ENCODE data around the gene SH3PXD2B. TPM values are rescaled to one million over a fixed set of nuclear protein-coding genes. Genes with fewer than 3 reads are reported as not detected.
"Not testable (repeated sequence)": the region's sequence is repeated elsewhere in the genome, so short reads cannot be mapped to it uniquely, and the experiment has no call there.

The SH3PXD2B gene
- total RNA-seq, 1 experiment from 2014 or later: 14.9 TPM

- no peak for DNase-seq (ENCODE audit: extremely low read depth, low read depth)
Measured at GRCh38 chr5:172486451-172486850, 32.1 kb upstream of the SH3PXD2B start.

GRCh38 chr5:172485511-172486202, 31.3 kb upstream of the SH3PXD2B start:
- DNase-seq (ENCODE audit: extremely low read depth, low read depth): no peak

- DNase-seq (ENCODE audit: extremely low read depth, low read depth): no peak
Measured at GRCh38 chr5:172484664-172485063, 30.3 kb upstream of the SH3PXD2B start.

DNA sequence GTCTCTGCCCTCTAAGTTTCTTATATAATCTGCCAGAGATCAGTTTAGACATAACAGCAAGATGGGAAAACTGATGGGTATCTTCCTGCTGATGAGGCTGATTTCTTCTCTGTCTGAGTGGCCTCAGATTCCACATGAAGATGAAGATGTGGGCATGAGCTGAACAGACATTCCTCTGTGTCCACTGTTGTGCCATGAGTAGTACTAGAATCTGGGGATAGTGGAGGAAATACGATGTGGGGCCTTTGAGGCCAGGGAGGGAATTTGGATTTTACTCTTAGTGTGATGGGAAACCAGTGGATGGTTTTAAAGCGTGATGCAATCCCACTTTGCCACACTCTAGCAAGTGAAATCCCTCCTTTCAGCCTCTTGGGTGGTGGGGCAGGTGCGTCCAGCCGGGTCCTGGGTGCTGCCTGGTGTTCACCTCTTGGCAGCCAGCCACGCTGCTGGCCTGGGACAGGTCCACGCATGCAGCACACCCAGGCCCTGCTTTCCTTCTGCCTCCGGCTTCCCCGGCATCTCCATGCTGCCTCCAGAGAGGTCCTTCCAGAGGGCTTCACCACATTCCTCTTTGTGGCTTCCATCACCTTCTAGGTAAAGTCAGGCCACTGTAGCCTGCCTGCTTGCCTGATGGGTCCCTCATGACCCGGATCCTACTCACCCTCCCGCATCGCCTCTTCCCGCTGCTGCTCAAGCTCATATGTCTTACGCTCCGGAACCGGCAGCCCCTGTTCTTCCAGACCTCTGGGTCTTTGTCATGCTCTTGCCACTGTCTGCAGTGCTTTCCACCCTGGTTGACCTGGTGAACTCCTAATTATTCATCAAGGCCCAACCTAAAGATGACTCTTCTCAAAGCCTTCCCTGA, 28.1 kb upstream of the SH3PXD2B start:
- DNase-seq (ENCODE audit: extremely low read depth, low read depth): no peak

DNA sequence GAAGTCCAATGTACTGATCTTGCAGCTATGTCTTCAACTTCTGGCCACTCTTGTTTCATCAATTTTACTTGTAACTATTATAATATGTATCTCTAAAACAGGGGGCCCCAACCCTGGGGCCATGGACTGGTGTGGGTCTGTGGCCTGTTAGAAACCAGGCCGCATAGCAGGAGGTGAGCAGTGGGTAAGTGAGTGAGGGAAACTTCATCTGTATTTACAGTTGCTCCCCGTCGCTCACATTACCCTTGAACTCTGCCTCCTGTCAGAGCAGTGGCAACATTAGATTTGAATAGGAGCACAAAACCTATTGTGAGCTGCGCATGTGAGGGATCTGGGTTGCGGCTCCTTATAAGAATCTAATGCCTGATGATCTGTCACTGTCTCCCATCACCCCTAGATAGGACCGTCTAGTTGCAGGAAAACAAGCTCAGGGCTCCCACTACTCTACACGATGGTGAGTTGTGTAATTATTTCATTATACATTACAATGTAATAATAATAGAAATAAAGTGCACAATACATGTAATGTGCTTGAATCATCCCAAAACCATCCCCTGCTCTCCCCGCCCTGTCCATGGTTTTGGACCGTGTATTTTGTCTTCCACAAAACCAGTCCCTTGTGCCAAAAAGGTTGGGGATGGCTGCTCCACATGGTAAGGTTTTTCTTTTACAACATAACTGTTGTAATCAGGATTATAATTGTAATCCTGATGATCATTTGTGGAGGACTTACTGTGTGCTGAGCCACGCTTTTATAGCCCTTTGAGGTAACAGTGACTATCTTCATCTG, 26.9 kb upstream of the SH3PXD2B start:
- no peak for DNase-seq (ENCODE audit: extremely low read depth, low read depth)

DNA sequence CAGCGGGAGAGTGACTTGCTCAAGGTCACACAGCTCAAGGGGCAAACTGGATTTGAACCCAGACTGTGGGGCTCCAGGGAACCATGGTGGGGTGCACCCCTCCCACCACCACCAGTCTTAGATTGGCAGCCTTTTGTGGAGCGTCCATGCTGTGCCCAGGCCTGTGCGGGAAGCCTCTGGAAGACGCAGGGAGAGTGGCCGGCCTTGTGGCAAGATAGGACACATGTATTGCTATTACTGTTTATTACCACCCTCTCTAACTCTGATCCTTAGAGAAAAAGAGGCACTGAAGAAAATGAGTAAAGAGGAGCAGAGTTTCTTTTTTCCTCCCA, 25.4 kb upstream of the SH3PXD2B start:
- no peak for DNase-seq (ENCODE audit: extremely low read depth, low read depth)

GRCh38 chr5:172479034-172479783, 24.9 kb upstream of the SH3PXD2B start:
- DNase-seq (ENCODE audit: extremely low read depth, low read depth): peak; percentile 94

GRCh38 chr5:172478695-172479033, 24.3 kb upstream of the SH3PXD2B start:
- DNase-seq (ENCODE audit: extremely low read depth, low read depth): not testable (repeated sequence)

GRCh38 chr5:172478256-172478655, 23.9 kb upstream of the SH3PXD2B start:
- no peak for DNase-seq (ENCODE audit: extremely low read depth, low read depth)

DNA sequence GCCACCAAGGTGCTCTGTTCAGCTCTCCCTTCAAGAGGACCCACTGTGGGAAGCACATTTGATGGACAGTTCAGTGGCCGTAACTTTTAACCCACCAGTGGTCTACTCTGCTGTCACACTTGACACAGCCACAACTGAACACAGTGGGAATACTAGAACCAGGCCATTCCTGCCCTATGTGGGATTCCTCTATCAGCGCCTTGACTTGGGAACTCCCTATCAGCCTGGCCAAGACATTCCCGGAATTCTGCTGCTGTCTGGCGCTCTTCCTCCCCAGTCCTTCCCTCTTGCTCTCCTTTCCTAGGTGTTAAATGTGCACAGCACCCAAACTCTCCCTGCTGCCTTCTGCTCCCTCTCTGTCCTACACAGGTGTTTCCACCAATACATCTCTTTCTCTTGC, 23.1 kb upstream of the SH3PXD2B start:
- DNase-seq (ENCODE audit: extremely low read depth, low read depth): no peak

DNA sequence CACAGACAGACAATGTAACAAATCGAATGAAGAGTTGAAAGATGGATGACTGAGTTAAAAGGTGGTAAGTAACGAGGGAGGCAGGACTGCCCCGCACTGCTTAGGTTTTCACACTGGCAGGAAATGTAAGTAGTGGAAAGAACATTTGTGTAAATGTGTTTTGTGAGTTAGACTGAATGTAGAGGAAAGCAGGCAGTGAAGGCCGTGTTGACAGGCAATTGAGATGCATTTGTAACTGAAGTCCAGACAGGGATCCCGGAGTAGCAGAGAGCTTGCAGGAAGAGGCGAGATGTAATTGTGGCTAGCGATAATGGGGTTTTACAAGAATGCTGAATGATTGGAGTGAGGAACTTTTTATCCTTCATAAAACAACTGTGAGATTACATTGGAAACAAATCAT, 20.0 kb upstream of the SH3PXD2B start:
- DNase-seq (ENCODE audit: extremely low read depth, low read depth): no peak

- no peak for DNase-seq (ENCODE audit: extremely low read depth, low read depth)
Measured at GRCh38 chr5:172473427-172473826, 19.1 kb upstream of the SH3PXD2B start.

- no peak for DNase-seq (ENCODE audit: extremely low read depth, low read depth)
Measured at GRCh38 chr5:172469697-172470096, 15.4 kb upstream of the SH3PXD2B start.

DNA sequence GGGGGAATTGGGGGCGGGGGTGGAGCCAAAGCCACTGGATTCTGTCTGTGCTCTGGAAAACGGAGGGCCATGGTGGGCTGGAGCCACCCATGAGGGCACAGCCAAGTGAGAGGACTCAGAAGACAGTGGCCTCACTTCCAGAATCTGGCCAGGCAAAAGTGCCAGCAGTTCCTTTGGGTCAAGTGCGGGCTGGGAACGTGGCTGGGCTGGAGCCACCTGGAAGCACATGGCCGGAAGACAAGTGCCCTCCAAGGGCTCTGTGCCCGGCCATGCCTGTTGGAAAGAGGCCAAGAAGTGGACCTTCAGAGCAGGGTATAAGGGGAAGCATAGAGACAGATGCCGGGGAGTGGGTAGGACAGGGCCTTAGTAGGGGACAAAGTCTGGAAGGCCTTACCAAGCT, 11.7 kb upstream of the SH3PXD2B start:
- no peak for DNase-seq (ENCODE audit: extremely low read depth, low read depth)

DNA sequence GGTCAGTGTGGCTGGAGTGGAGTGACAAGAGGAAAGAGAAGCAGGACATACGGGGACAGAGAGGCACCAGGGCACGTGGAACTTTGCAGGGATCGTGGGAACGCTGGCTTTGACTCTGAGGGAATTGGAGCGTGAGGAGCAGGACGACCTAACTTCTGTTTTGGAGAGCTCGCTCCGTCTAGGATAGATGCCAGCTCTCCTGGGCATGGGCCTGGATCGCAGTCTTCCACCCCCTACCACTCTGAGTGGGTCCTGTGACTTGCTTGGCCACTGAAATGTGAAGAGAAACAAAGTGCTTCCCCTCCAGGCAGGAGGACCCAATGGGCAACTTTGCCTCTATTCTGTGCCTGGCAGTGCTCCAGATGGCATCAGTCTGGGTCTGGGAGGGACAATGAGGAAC, 8.7 kb upstream of the SH3PXD2B start:
- DNase-seq (ENCODE audit: extremely low read depth, low read depth): no peak

GRCh38 chr5:172459783-172460165, 5.4 kb upstream of the SH3PXD2B start:
- no peak for DNase-seq (ENCODE audit: extremely low read depth, low read depth)

DNA sequence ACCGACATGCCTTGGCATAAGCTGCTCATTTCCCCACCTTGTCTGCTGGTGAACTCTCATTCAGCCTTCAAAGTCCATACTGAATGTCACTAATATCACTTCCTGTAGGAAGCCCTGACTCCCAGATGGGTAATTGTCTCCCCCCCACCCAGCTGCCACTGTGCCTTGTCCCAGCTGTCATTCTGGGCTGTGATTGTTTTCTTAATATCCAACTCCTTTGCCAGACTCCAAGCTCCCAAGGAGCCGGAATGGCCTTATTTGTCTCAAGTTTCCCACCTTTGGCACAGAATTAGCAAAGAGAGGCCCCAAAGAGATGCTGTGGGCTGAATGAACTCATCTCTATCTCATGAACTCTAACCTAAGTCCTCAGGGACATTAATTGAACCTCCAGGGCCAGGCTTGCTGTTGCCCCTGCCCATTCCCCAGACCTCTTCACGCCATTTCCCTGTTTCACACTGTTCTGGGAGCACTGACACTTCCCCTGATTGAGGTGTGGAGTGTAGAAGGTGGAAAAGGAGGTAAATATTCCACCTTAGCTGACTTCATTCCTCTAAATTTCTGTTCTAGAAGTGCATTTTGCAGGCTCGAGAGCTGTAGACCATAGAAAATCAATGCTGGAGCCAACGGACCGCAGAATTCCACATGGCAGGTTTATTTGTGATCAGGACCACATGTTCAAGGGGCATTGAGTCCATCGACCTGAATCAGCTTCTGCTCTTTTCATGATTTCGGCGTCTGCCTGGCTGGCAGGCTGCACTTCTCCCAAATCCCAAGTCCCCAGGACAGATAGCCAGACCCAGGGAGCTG, 4.9 kb upstream of the SH3PXD2B start:
- no peak for DNase-seq (ENCODE audit: extremely low read depth, low read depth)

DNA sequence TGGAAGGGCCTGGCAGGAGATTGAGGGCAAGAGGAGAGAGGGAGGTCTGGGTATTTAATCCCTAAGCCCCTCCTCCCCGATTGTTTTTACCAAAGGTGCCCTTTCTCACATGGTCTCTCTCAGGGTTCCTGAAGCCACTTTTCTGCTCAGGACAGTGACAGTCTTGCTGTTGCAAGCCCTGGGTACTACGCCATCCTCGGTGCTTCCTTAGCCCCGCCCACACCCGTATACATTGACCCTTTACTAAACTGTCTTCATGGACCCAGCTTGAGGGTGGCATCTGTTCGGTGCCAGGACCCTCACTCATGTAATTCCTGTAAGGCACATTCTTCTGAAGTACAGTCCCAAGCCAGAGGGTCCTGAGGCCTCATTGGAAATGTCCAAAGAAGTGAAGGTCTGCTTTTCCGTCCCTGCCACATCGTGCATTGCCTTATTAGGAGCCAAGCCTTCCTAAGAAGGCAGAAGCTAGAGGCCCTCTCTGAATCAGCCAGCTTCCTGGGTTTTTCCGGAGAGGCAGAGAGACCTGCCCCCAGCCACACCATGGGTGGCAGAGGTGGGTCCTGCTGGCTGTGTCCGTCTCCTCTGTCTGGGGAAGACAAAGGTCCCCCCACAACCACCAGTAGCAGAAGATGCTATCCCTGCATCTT, 1.9 kb upstream of the SH3PXD2B start:
- DNase-seq (ENCODE audit: extremely low read depth, low read depth): no peak

DNA sequence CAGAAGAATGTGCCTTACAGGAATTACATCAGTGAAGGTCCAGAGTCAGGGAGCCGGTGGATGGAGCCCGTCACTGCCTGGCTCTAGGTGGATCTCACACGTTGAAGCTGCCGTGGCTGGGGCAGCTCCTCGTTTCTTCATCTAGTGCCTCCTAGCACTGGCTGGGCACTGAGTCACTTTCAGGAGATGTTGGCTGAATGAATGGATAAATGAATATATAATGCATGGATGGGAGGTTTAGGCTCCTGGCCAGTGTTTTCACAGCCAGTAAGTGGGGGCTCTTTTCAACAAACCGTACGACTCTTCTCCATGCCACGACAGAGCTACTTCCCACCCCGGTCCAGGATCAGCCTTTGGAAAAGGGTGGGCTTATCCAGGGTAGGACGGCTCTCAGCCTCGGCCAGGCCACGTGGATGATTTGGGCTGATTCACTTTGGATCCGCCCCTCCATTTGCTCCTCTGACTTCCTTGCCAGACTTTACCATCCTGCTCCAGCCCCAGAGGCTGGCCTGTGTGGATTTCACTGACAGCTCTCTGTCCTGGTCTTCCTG, 1.3 kb upstream of the SH3PXD2B start:
- no peak for DNase-seq (ENCODE audit: extremely low read depth, low read depth)
